Measurements from ENCODE around the gene DYNC2I2. TPM values are rescaled to one million over a fixed set of nuclear protein-coding genes. Genes with fewer than 3 reads are reported as not detected.

DYNC2I2 gene
- total RNA-seq, 1 experiment from 2014 or later: 71.1 TPM

GRCh38 chr9:128627127-128627715, 29.4 kb downstream of the DYNC2I2 start (continued):
- TF ChIP-seq IRF1 (CRISPR knock-in tag; IDR thresholded peaks at IDR 0.05): no peak
- no peak for TF ChIP-seq ZNF232 (CRISPR knock-in tag; IDR thresholded peaks at IDR 0.05)
- TF ChIP-seq MLX (CRISPR knock-in tag; IDR thresholded peaks at IDR 0.05): no peak
- no peak for TF ChIP-seq KAT7 (CRISPR knock-in tag; IDR thresholded peaks at IDR 0.05; ENCODE audit: borderline replicate concordance)

- Mint-ChIP-seq H3K4me3 (no peak overlapping the region), H3K27ac (no peak overlapping the region), H3K36me3 (peaks cover 47% of the 10 kb centered on the region), H3K27me3 (ENCODE audit: low read depth) (no peaks in the 10 kb centered on the region), H3K9me3 (no peaks in the 10 kb centered on the region), H3K4me1 (no peaks in the 10 kb centered on the region)
- ChIA-PET CTCF (interaction anchor here (0.7 to 1.7 kb wide), 3 partner anchors 9 to 188 kb away, joined by 3 to 12 read pairs (median 9); partner anchors contain the start of gene GLE1), POLR2A (no interaction called here)
- TF ChIP-seq ZSCAN18 (CRISPR knock-in tag; IDR thresholded peaks at IDR 0.05) (no peak), CREM (CRISPR knock-in tag; IDR thresholded peaks at IDR 0.05) (no peak), ZNF138 (CRISPR knock-in tag; conservative IDR thresholded peaks at IDR 0.05) (no peak), AFF4 (CRISPR knock-in tag; IDR thresholded peaks at IDR 0.05; ENCODE audit: borderline replicate concordance) (no peak), E2F4 (CRISPR knock-in tag; IDR thresholded peaks at IDR 0.05; ENCODE audit: borderline replicate concordance, low read depth) (no peak), SOX15 (CRISPR knock-in tag; IDR thresholded peaks at IDR 0.05) (no peak), ZNF219 (CRISPR knock-in tag; IDR thresholded peaks at IDR 0.05; ENCODE audit: borderline replicate concordance) (no peak), MAX (CRISPR knock-in tag; IDR thresholded peaks at IDR 0.05) (no peak), ERG (CRISPR knock-in tag; IDR thresholded peaks at IDR 0.05) (no peak), EMX1 (CRISPR knock-in tag; IDR thresholded peaks at IDR 0.05) (no peak)
- DNase-seq (ENCODE audit: low spot score) (no peak), ATAC-seq (no peak)
Measured at GRCh38 chr9:128626181-128626580, 30.5 kb downstream of the DYNC2I2 start.

Data from WTC11 (cell line).